Liver (tissue), 2 donors: ENCODE measurements around the gene CACNA1E.

Source experiments
- REST ChIP-seq: IDR thresholded peaks from 2 replicates; pipeline ENCODE4 v1.6.1; 2016; ENCODE audit warnings: antibody characterized with exemption, mild to moderate bottlenecking
- YY1 ChIP-seq: IDR thresholded peaks from 2 replicates; pipeline ENCODE4 v1.6.1; 2016; ENCODE audit warnings: antibody characterized with exemption, mild to moderate bottlenecking
- TF ChIP-seq, protein P1 (sequence below): fragments of 150-350 bp; IDR thresholded peaks from 2 replicates; pipeline ENCODE4 v1.5.1; 2017; ENCODE audit warnings: improper control_type of control experiment, low read depth, low read length; ENCODE audit not compliant: missing input control
- donor health status: healthy.

DNA sequence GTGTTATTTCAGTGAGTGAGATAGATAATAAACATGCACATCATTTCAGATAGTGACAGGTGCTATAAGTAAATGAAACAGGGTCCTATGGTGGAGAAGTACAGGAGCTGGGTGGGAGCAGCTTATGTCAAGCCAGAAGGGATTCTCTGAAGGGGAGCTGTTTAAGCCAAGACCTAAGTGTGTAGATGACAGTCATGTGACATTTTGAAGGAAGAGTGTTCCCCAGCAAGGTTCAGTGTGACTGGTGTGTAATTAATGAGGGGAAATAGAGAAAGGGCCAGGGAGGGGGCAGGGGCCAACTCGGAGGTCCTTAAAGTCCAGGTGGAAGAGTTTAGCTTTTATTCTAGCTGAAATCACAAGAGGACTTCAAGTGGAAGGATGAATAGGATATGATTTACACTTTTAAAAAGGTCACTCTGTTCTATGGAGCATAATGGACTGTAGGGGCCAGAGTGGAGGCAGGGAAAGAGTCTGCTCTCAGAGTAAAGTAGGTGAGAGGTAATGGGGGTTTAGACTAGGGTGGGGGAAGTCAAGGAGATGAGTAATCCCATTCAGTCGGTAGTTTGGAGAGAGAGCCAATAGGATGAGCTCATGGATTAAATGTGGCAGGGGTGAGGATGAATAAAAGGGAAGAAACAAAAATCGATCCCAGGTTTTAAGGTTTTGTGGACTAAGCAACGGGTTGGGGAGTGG is 243.1 kb downstream of the CACNA1E start:
- TF ChIP-seq, protein P1, sequence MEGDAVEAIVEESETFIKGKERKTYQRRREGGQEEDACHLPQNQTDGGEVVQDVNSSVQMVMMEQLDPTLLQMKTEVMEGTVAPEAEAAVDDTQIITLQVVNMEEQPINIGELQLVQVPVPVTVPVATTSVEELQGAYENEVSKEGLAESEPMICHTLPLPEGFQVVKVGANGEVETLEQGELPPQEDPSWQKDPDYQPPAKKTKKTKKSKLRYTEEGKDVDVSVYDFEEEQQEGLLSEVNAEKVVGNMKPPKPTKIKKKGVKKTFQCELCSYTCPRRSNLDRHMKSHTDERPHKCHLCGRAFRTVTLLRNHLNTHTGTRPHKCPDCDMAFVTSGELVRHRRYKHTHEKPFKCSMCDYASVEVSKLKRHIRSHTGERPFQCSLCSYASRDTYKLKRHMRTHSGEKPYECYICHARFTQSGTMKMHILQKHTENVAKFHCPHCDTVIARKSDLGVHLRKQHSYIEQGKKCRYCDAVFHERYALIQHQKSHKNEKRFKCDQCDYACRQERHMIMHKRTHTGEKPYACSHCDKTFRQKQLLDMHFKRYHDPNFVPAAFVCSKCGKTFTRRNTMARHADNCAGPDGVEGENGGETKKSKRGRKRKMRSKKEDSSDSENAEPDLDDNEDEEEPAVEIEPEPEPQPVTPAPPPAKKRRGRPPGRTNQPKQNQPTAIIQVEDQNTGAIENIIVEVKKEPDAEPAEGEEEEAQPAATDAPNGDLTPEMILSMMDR, result no peak
- TF ChIP-seq REST, result no peak
- TF ChIP-seq YY1, result no peak
